H1 (cell line): ENCODE results near the gene FBLN2. TPM values are rescaled to one million over a fixed set of nuclear protein-coding genes. Genes with fewer than 3 reads are reported as not detected.
"Not testable (repeated sequence)": the region's sequence is repeated elsewhere in the genome, so short reads cannot be mapped to it uniquely, and the experiment has no call there.

Source experiments
- CTCF ChIA-PET: fragments of 300-600 bp; sonication (Branson Sonifier 250); formaldehyde crosslinking; loops from one replicate; lab custom pipeline; 2021; ENCODE audit not compliant: partially characterized antibody; lab: Charles Lee
- POLR2A ChIA-PET: fragments of 300-600 bp; sonication (Branson Sonifier 250); formaldehyde crosslinking; loops from one replicate; lab custom pipeline; 2021; ENCODE audit warnings: inconsistent platforms; ENCODE audit not compliant: partially characterized antibody; lab: Charles Lee
- DNase-seq, 2 experiments: peaks; one replicate each; pipeline versions ENCODE4 v3.0.0 to v3.0.0-alpha.2; 2010 to 2022; ENCODE audit warnings: low spot score in 2 of 2, low read depth in 1 of 2, mixed read lengths in 1 of 2
- FAIRE-seq: peaks from 2 replicates; lab custom pipeline; 2011; peaks lifted over from hg19 to GRCh38; lab: Jason Lieb, UNC
- H2AFZ ChIP-seq: 2 replicates; pipeline ENCODE4 v1.8.1; 2012; ENCODE audit warnings: low read length, inconsistent platforms
- H2AK5ac ChIP-seq: 2 replicates; pipeline ENCODE4 v1.6.1; 2013; ENCODE audit warnings: low read depth, low read length
- H2BK120ac ChIP-seq: replicated peaks from 2 replicates; pipeline ENCODE3; 2013; ENCODE audit warnings: low read depth, low read length, inconsistent platforms
- H2BK12ac ChIP-seq: 2 replicates; pipeline ENCODE4 v1.6.1; 2013; ENCODE audit warnings: low read depth, low read length
- H2BK15ac ChIP-seq: 2 replicates; pipeline ENCODE4 v1.6.1; 2013; ENCODE audit warnings: low read length
- H2BK20ac ChIP-seq: 2 replicates; pipeline ENCODE4 v1.6.1; 2013; ENCODE audit warnings: low read length
- H2BK5ac ChIP-seq: 2 replicates; pipeline ENCODE4 v1.6.1; 2013; ENCODE audit warnings: low read depth, low read length
- H3K14ac ChIP-seq: 2 replicates; pipeline ENCODE4 v1.6.1; 2013; ENCODE audit warnings: inconsistent platforms; ENCODE audit not compliant: insufficient read length
- H3K18ac ChIP-seq: 2 replicates; pipeline ENCODE4 v1.6.1; 2013; ENCODE audit warnings: low read length; ENCODE audit errors: extremely low read depth
- H3K23ac ChIP-seq: 2 replicates; pipeline ENCODE4 v1.6.1; 2013; ENCODE audit warnings: inconsistent platforms; ENCODE audit not compliant: insufficient read length
- H3K23me2 ChIP-seq: 2 replicates; pipeline ENCODE4 v1.6.1; 2013; ENCODE audit warnings: low read depth, low read length
- H3K27ac ChIP-seq: 2 replicates; pipeline ENCODE4 v1.6.1; 2011; ENCODE audit warnings: low read depth, low read length, inconsistent platforms
- H3K27me3 ChIP-seq, 4 experiments: replicated peaks in 1 of 4; 1 replicate in 1 of 4; 2 replicates in 3 of 4; pipeline versions ENCODE4 v1.6.1 to v1.8.1; 2011 to 2013; ENCODE audit warnings: low read length in 3 of 4, mild to moderate bottlenecking in 3 of 4, inconsistent platforms in 2 of 4, mixed read lengths in 2 of 4, moderate library complexity in 1 of 4; ENCODE audit not compliant: control insufficient read depth in 3 of 4, insufficient read depth in 3 of 4; ENCODE audit errors: extremely low read depth in 1 of 4
- H3K36me3 ChIP-seq, 4 experiments: 2 replicates each; pipeline versions ENCODE4 v1.6.1 to v1.8.1; 2011 to 2013; ENCODE audit warnings: mild to moderate bottlenecking in 4 of 4, low read length in 3 of 4, moderate library complexity in 2 of 4, control low read depth in 1 of 4, inconsistent platforms in 1 of 4; ENCODE audit not compliant: insufficient read depth in 4 of 4, control insufficient read depth in 2 of 4
- H3K4ac ChIP-seq: replicated peaks from 2 replicates; pipeline ENCODE3; 2013; ENCODE audit warnings: low read length, low read depth, mixed read lengths, inconsistent platforms; ENCODE audit not compliant: insufficient read length
- H3K4me1 ChIP-seq, 4 experiments: replicated peaks in 1 of 4; 1 replicate in 1 of 4; 2 replicates in 3 of 4; pipeline versions ENCODE4 v1.6.1 to v1.8.1; 2011 to 2013; ENCODE audit warnings: low read length in 3 of 4, inconsistent platforms in 2 of 4, mixed read lengths in 1 of 4; ENCODE audit not compliant: insufficient read depth in 4 of 4, control insufficient read depth in 3 of 4
- H3K4me2 ChIP-seq, 2 experiments: 2 replicates each; pipeline versions ENCODE4 v1.6.1 to v1.8.1; 2011 to 2013; ENCODE audit warnings: low read depth in 2 of 2, low read length in 2 of 2, control low read depth in 1 of 2, inconsistent platforms in 1 of 2, mild to moderate bottlenecking in 1 of 2; ENCODE audit not compliant: insufficient read depth in 1 of 2
- H3K4me3 ChIP-seq, 4 experiments: fragments of 200-600, 300-600 bp in 1 of 4; sonication (generic), shearing (Covaris generic), sonication (Bioruptor Twin) in 1 of 4; 2 replicates each; pipeline versions ENCODE4 v1.5.1 to v1.8.1; 2011 to 2016; ENCODE audit warnings: low read length in 4 of 4, low read depth in 3 of 4, control low read depth in 2 of 4, inconsistent platforms in 2 of 4, mild to moderate bottlenecking in 2 of 4, mixed read lengths in 1 of 4, moderate library complexity in 1 of 4; ENCODE audit not compliant: insufficient read depth in 2 of 4; ENCODE audit errors: extremely low read depth in 1 of 4
- H3K56ac ChIP-seq: replicated peaks from 2 replicates; pipeline ENCODE3; 2013; ENCODE audit warnings: low read depth, mild to moderate bottlenecking, mixed read lengths, low read length, inconsistent platforms; ENCODE audit not compliant: insufficient read length
- H3K79me1 ChIP-seq: 2 replicates; pipeline ENCODE4 v1.6.1; 2013; ENCODE audit warnings: low read depth, low read length, control low read depth
- H3K79me2 ChIP-seq, 2 experiments: 2 replicates each; pipeline versions ENCODE4 v1.6.1 to v1.8.1; 2012 to 2013; ENCODE audit warnings: low read length in 2 of 2, mild to moderate bottlenecking in 2 of 2, inconsistent platforms in 1 of 2; ENCODE audit not compliant: insufficient read depth in 2 of 2, control insufficient read depth in 1 of 2
- H3K9ac ChIP-seq, 4 experiments: replicated peaks in 1 of 4; 1 replicate in 1 of 4; 2 replicates in 3 of 4; pipeline versions ENCODE4 v1.6.1 to v1.8.1; 2011 to 2013; ENCODE audit warnings: low read depth in 3 of 4, low read length in 3 of 4, control low read depth in 2 of 4, mild to moderate bottlenecking in 2 of 4, moderate library complexity in 2 of 4, inconsistent platforms in 1 of 4; ENCODE audit errors: extremely low read depth in 1 of 4
- H3K9me3 ChIP-seq, 2 experiments: 2 replicates each; pipeline versions ENCODE4 v1.6.1 to v1.8.1; 2012 to 2013; ENCODE audit warnings: mild to moderate bottlenecking in 2 of 2, moderate library complexity in 2 of 2, control low read depth in 1 of 2, inconsistent platforms in 1 of 2, low read depth in 1 of 2, low read length in 1 of 2, mixed read lengths in 1 of 2; ENCODE audit not compliant: insufficient read depth in 2 of 2
- H4K20me1 ChIP-seq, 2 experiments: replicated peaks in 1 of 2; 2 replicates each; pipeline versions ENCODE3 to v1.8.1; 2011 to 2013; ENCODE audit warnings: inconsistent platforms in 2 of 2, low read length in 2 of 2, mild to moderate bottlenecking in 1 of 2; ENCODE audit not compliant: insufficient read depth in 2 of 2, control insufficient read depth in 1 of 2
- H4K5ac ChIP-seq: 2 replicates; pipeline ENCODE4 v1.6.1; 2013; ENCODE audit warnings: low read length, low read depth, mixed read lengths, inconsistent platforms; ENCODE audit not compliant: insufficient read length
- H4K8ac ChIP-seq: 2 replicates; pipeline ENCODE4 v1.8.0; 2013; ENCODE audit warnings: mild to moderate bottlenecking, moderate library complexity, low read length, inconsistent platforms; ENCODE audit not compliant: insufficient read depth; ENCODE audit errors: extremely low read depth
- H4K91ac ChIP-seq: replicated peaks from 2 replicates; pipeline ENCODE3; 2013; ENCODE audit warnings: low read length, mixed read lengths, inconsistent platforms; ENCODE audit not compliant: insufficient read length
- WGBS, 2 experiments: shearing (Covaris generic) in 1 of 2; methylation state at CpG; one replicate each; pipeline versions ENCODE4 v1.1.6 to v1.1.7; 2013 to 2015; ENCODE audit warnings: low lambda C conversion rate in 2 of 2, mixed read lengths in 2 of 2, inconsistent platforms in 1 of 2, low coverage in 1 of 2, missing lambda C conversion rate in 1 of 2; ENCODE audit not compliant: insufficient replicate concordance in 2 of 2, insufficient coverage in 1 of 2, insufficient read length in 1 of 2; ENCODE audit errors: extremely low coverage in 1 of 2, missing lambda C conversion rate in 1 of 2; 5-methylcytosine and 5-hydroxymethylcytosine counted together
- polyA plus RNA-seq, 7 experiments: library from polyadenylated mRNA; depleted of rRNA in 3 of 7; stranded (reverse) in 5 of 7; unstranded in 2 of 7; fragments of >200 nt in 5 of 7; fragments of 200-250 nt in 2 of 7; gene quantifications; 1 replicate in 5 of 7; 2 replicates in 1 of 7; 4 replicates in 1 of 7; pipeline versions ENCODE4 v1.2.1 to v1.2.3, GENCODE V29; 2011 to 2013; ENCODE audit warnings: missing spikeins in 2 of 7, mixed read lengths in 2 of 7
- total RNA-seq: library from RNA; stranded (reverse); fragmentation: NEBNext Ultra II Directional; extraction: Animal tissue kit (Norgen Biotek cat#: 25700); gene quantifications from 2 replicates; pipeline ENCODE4 v1.2.1, GENCODE V29; 2021

Gene FBLN2
- total and polyA plus RNA-seq, 2 of the 8 experiments (the other 6 are each of a cell fraction or from before 2014, with no cell fraction given) = 17.4 to 24.2 TPM

GRCh38 chr3:13562421-13562820 lies 13.5 kb downstream of the FBLN2 start:
- H4K20me1 ChIP-seq, H2BK20ac ChIP-seq, H4K91ac ChIP-seq, H4K8ac ChIP-seq, H4K5ac ChIP-seq, H2BK5ac ChIP-seq, H3K23ac ChIP-seq, DNase-seq, H3K9me3 ChIP-seq, H2BK120ac ChIP-seq, H3K18ac ChIP-seq, H3K27me3 ChIP-seq, H3K4ac ChIP-seq, H3K9ac ChIP-seq, H3K56ac ChIP-seq, FAIRE-seq, H3K4me3 ChIP-seq, H2AK5ac ChIP-seq, POLR2A ChIA-PET, H3K4me1 ChIP-seq, H3K79me1 ChIP-seq, H3K79me2 ChIP-seq, H3K36me3 ChIP-seq, H3K14ac ChIP-seq, H3K23me2 ChIP-seq, H3K27ac ChIP-seq, H2BK12ac ChIP-seq, H2AFZ ChIP-seq, H2BK15ac ChIP-seq, H3K4me2 ChIP-seq: not testable (repeated sequence)
- WGBS, 2 experiments = 87% methylated on average over 9 of the region's 9 CpGs; no CpG with 5 or more reads in 1 of the 2 experiments
- CTCF ChIA-PET = interaction anchor here (0.7 to 1.2 kb wide), 3 partner anchors 86 to 212 kb away, joined by 3 read pairs; no protein-coding TSS in a partner anchor
